Transverse colon (tissue), 4 donors: ENCODE results near the gene HOXD10.

Experiments used
- EP300 ChIP-seq: sonication (generic); formaldehyde crosslinking; IDR thresholded peaks from one replicate; pipeline ENCODE4 v1.6.1; 2017; ENCODE audit warnings: antibody characterized with exemption, low read depth
- POLR2A ChIP-seq: fragments of 450-650 bp; IDR thresholded peaks from one replicate; pipeline ENCODE4 v1.6.1; 2016; ENCODE audit warnings: antibody characterized with exemption, mild to moderate bottlenecking, moderate library complexity
- POLR2AphosphoS5 ChIP-seq, 3 donors: sonication (generic); formaldehyde crosslinking; IDR thresholded peaks; one replicate each; pipeline ENCODE4 v1.6.1; 2016; ENCODE audit warnings: antibody characterized with exemption in 3 of 3
- TF ChIP-seq, protein P1 (sequence below), 5 experiments: fragments of 200-600 bp in 3 of 5; fragments of 450-650 bp in 2 of 5; sonication (generic) in 3 of 5; IDR thresholded peaks; 1 replicate in 2 of 5; 2 replicates in 3 of 5; pipeline ENCODE4 v1.5.1; 2016 to 2017; ENCODE audit warnings: antibody characterized with exemption in 5 of 5, inconsistent platforms in 3 of 5, mild to moderate bottlenecking in 2 of 5, moderate library complexity in 1 of 5

DNA sequence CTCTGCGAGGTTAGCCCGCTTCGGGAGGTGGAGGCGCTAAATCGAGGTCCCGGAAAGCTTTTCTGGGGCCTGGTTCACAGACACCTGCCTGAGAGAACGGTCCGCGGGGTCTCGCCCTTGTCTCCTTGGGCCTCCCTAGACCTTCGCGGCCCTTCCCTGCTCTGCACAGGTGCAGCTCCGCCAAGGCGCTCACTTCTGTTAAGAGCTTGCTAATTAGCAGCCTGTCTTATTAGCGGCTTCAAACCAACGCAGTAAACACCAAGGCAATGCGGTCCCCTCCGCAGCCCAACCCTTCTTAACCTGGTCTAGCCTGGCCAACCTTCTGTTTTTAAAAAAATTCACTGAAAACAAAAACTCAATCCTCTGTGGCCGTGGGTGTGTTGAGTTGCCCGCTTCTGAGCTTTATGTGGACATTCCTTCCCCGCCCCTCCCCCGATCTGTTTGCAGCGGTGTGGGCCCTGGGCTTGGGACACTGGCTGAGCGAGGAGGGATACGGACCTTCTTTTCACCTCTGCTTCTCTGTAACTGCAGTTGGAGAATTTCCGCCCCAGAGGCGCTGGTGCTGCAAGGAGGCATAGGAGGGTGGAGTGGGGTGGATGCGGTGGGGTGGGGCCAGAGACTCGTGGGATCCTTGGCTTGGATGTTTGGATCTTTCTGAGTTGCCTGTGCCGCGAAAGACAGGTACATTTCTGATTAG, 31.4 kb downstream of the HOXD10 start:
- TF ChIP-seq, protein P1, sequence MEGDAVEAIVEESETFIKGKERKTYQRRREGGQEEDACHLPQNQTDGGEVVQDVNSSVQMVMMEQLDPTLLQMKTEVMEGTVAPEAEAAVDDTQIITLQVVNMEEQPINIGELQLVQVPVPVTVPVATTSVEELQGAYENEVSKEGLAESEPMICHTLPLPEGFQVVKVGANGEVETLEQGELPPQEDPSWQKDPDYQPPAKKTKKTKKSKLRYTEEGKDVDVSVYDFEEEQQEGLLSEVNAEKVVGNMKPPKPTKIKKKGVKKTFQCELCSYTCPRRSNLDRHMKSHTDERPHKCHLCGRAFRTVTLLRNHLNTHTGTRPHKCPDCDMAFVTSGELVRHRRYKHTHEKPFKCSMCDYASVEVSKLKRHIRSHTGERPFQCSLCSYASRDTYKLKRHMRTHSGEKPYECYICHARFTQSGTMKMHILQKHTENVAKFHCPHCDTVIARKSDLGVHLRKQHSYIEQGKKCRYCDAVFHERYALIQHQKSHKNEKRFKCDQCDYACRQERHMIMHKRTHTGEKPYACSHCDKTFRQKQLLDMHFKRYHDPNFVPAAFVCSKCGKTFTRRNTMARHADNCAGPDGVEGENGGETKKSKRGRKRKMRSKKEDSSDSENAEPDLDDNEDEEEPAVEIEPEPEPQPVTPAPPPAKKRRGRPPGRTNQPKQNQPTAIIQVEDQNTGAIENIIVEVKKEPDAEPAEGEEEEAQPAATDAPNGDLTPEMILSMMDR (IDR thresholded peaks at IDR 0.05): no peak
- TF ChIP-seq POLR2A (no peak), EP300 (no peak), POLR2AphosphoS5 (IDR thresholded peaks at IDR 0.05) (no peak)
